Urinary bladder (tissue), 4 donors: ENCODE data around the gene ATP1B2. TPM values are rescaled to one million over a fixed set of nuclear protein-coding genes. Genes with fewer than 3 reads are reported as not detected.

Experiments used
- DNase-seq: peaks from one replicate; pipeline ENCODE4 v3.0.0-alpha.2; 2015; ENCODE audit errors: extremely low spot score
- H3K27ac ChIP-seq: one replicate; pipeline ENCODE4 v1.5.1; 2013; ENCODE audit warnings: low read depth, mild to moderate bottlenecking, moderate library complexity
- H3K36me3 ChIP-seq: one replicate; pipeline ENCODE4 v1.6.1; 2013; ENCODE audit warnings: mild to moderate bottlenecking, moderate library complexity; ENCODE audit not compliant: insufficient read depth
- H3K4me1 ChIP-seq: one replicate; pipeline ENCODE4 v1.6.1; 2013; ENCODE audit warnings: mild to moderate bottlenecking, moderate library complexity; ENCODE audit not compliant: insufficient read depth
- H3K4me3 ChIP-seq: one replicate; pipeline ENCODE4 v1.5.1; 2013; ENCODE audit warnings: low read depth, low read length
- WGBS: extraction: QIAGEN DNeasy Blood & Tissue Kit; methylation state at CpG from one replicate; pipeline ENCODE4 v1.1.7; 2013; 5-methylcytosine and 5-hydroxymethylcytosine counted together
- polyA plus RNA-seq: library from polyadenylated mRNA; stranded (reverse); fragments of 200-250 nt; gene quantifications from one replicate; pipeline ENCODE4 v1.2.3, GENCODE V29; 2013
- total RNA-seq: library from RNA; depleted of rRNA; stranded (reverse); fragments of >200 nt; gene quantifications from one replicate; pipeline ENCODE4 v1.2.3, GENCODE V29; 2014
- donor health status: healthy with polysubstance abuse.
- donor health status: healthy.

The ATP1B2 gene
- total and polyA plus RNA-seq, 2 donors = 4.9 to 6.4 TPM

GRCh38 chr17:7703584-7704479, 53.1 kb downstream of the ATP1B2 start:
- Histone ChIP-seq H3K4me3 (no peak overlapping the region), H3K4me1 (no peaks in the 10 kb centered on the region), H3K36me3 (no peaks in the 10 kb centered on the region), H3K27ac (no peak overlapping the region)
- DNase-seq = no peak
- WGBS = 31% methylated on average over 24 of the region's 24 CpGs

DNA sequence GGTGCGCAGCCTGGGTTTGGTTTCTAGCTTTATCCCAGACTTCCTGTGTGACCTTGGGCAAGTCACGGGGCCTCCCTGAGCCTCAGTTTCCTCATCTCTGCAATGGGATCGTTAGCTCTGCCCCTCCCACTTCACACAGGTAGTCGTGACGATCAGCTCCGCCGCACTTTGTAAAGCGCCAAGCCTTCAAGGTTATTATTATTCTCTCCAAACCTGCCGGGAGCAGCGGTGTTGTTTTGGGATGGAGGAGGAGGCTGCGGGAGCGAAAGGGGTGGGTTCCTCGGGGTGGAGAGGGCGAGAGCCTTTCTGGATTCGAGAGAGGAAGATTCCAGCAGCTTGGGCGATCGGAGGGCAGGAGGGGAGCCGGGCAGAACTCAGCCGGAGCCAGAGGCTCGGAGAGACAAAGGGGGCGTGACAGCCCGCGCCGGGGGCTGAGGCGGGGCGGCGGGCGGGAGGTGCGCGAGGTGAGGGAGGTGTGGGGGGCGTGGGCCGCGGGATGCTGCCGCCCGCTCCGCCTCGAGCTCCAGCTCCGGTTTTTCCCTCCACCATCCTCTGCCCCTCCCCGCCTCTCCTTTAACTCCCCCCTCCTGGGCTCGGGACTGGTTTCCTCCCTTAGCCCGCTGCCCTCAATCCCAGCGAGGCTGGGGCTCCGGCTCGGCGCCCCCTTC, 54.0 kb downstream of the ATP1B2 start, which contains the start of gene EFNB3:
TSS of gene EFNB3 (plus strand) at position 602 of the 668 bp plus-strand sequence. CDS start 397 bp downstream, outside the sequence.
- Histone ChIP-seq H3K4me3 (peak within 1 kb of the TSS; percentile 21), H3K4me1 (no peaks in the 10 kb centered on the region), H3K27ac (no peak within 1 kb of the TSS), H3K36me3 (no peaks in the 10 kb centered on the region)
- WGBS = 2% methylated on average over 45 of the region's 45 CpGs
- no peak for DNase-seq

DNA sequence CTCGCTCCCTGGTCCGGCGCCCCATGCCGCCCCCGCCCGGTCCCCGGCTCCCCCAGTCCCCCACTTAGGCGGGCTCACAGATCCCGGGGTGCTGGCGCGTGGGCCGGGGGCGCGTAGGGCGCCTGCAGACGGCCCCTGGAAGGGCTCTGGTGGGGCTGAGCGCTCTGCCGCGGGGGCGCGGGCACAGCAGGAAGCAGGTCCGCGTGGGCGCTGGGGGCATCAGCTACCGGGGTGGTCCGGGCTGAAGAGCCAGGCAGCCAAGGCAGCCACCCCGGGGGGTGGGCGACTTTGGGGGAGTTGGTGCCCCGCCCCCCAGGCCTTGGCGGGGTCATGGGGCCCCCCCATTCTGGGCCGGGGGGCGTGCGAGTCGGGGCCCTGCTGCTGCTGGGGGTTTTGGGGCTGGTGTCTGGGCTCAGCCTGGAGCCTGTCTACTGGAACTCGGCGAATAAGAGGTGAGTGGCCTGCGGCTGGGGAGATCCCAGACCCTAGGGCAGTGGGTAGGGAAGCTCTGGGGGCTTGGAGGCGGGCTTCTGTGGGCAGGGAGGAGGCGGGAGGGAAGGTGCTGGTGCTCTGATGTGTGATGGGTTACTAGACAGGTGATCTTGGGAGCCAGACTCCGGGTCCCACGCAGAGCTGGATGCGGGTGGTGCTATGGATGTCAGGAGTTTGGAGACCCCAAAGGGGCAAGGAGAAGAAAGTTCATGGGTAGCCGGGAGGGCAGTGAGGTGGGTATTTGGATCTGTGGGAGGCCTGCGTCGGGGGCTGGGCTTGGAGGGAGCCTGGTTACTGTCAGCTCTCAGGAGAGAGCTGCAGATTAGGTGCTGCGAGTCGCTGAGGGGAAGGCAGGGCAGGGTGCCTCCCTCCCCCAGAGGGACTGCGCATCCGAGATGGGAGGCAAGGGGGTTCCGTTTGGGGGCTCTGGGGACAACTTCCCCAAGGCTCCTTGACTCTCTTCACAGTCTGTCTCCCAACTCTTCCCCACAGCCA, 54.8 kb downstream of the ATP1B2 start:
- H3K36me3 ChIP-seq = no peaks in the 10 kb centered on the region
- no peaks in the 10 kb centered on the region for H3K4me1 ChIP-seq
- no peak for DNase-seq
- peak overlapping the region; percentile 21 for H3K4me3 ChIP-seq
- WGBS = 4% methylated on average over 50 of the region's 50 CpGs
- H3K27ac ChIP-seq = no peak overlapping the region

GRCh38 chr17:7706631-7707354, 56.1 kb downstream of the ATP1B2 start:
- DNase-seq = no peak
- WGBS = 93% methylated on average over 3 of the region's 3 CpGs
- H3K36me3 ChIP-seq = no peaks in the 10 kb centered on the region
- H3K4me1 ChIP-seq = no peaks in the 10 kb centered on the region
- no peak overlapping the region for H3K4me3 ChIP-seq
- no peak overlapping the region for H3K27ac ChIP-seq

Other genes starting within 250 kb of the ATP1B2 start
- 76.2 TPM for gene TMEM256, start 246.8 kb upstream of the ATP1B2 start, total RNA-seq
- gene TMEM256, start 246.8 kb upstream of the ATP1B2 start, polyA plus RNA-seq = 113 TPM
- 8.5 TPM for gene NLGN2, start 243.1 kb upstream of the ATP1B2 start, total RNA-seq
- 40.9 TPM for gene NLGN2, start 243.1 kb upstream of the ATP1B2 start, polyA plus RNA-seq
- gene SPEM1, start 230.6 kb upstream of the ATP1B2 start, total RNA-seq = not detected
- gene SPEM1, start 230.6 kb upstream of the ATP1B2 start, polyA plus RNA-seq = not detected
- not detected for gene SPEM2, start 225.3 kb upstream of the ATP1B2 start, total RNA-seq
- not detected for gene SPEM2, start 225.3 kb upstream of the ATP1B2 start, polyA plus RNA-seq
- gene SPEM3, start 222.1 kb upstream of the ATP1B2 start, total RNA-seq = not detected
- not detected for gene SPEM3, start 222.1 kb upstream of the ATP1B2 start, polyA plus RNA-seq
- 3.1 TPM for gene TMEM102, start 215.5 kb upstream of the ATP1B2 start, total RNA-seq
- 4.0 TPM for gene TMEM102, start 215.5 kb upstream of the ATP1B2 start, polyA plus RNA-seq
- gene FGF11, start 211.4 kb upstream of the ATP1B2 start, total RNA-seq = 2.1 TPM
- 0.95 TPM for gene FGF11, start 211.4 kb upstream of the ATP1B2 start, polyA plus RNA-seq
- gene CHRNB1, start 205.9 kb upstream of the ATP1B2 start, total RNA-seq = 10.7 TPM
- 15.4 TPM for gene CHRNB1, start 205.9 kb upstream of the ATP1B2 start, polyA plus RNA-seq
- 21.1 TPM for gene ZBTB4, start 171.3 kb upstream of the ATP1B2 start, total RNA-seq
- gene ZBTB4, start 171.3 kb upstream of the ATP1B2 start, polyA plus RNA-seq = 76.2 TPM
- not detected for gene SLC35G6, start 169.5 kb upstream of the ATP1B2 start, total RNA-seq
- gene SLC35G6, start 169.5 kb upstream of the ATP1B2 start, polyA plus RNA-seq = not detected
- 52.3 TPM for gene POLR2A, start 166.6 kb upstream of the ATP1B2 start, total RNA-seq
- gene POLR2A, start 166.6 kb upstream of the ATP1B2 start, polyA plus RNA-seq = 32.2 TPM
- gene TNFSF12, start 101.9 kb upstream of the ATP1B2 start, total RNA-seq = 8.5 TPM
- 87.2 TPM for gene TNFSF12, start 101.9 kb upstream of the ATP1B2 start, polyA plus RNA-seq
- gene TNFSF13, start 92.2 kb upstream of the ATP1B2 start, total RNA-seq = 3.8 TPM
- 22.3 TPM for gene TNFSF13, start 92.2 kb upstream of the ATP1B2 start, polyA plus RNA-seq
- gene SENP3, start 89.0 kb upstream of the ATP1B2 start, total RNA-seq = 34.7 TPM
- gene SENP3, start 89.0 kb upstream of the ATP1B2 start, polyA plus RNA-seq = 54.6 TPM
- 9.1 TPM for gene CD68, start 71.3 kb upstream of the ATP1B2 start, total RNA-seq
- gene CD68, start 71.3 kb upstream of the ATP1B2 start, polyA plus RNA-seq = 73.7 TPM
- 40.2 TPM for gene MPDU1, start 67.1 kb upstream of the ATP1B2 start, total RNA-seq
- gene MPDU1, start 67.1 kb upstream of the ATP1B2 start, polyA plus RNA-seq = 40.4 TPM
- 1.2 TPM for gene SOX15, start 60.8 kb upstream of the ATP1B2 start, total RNA-seq
- 15.3 TPM for gene SOX15, start 60.8 kb upstream of the ATP1B2 start, polyA plus RNA-seq
- gene FXR2, start 36.0 kb upstream of the ATP1B2 start, total RNA-seq = 26.2 TPM
- 38.5 TPM for gene FXR2, start 36.0 kb upstream of the ATP1B2 start, polyA plus RNA-seq
- gene SAT2, start 23.1 kb upstream of the ATP1B2 start, total RNA-seq = 24.8 TPM
- gene SAT2, start 23.1 kb upstream of the ATP1B2 start, polyA plus RNA-seq = 116 TPM
- 0.32 TPM for gene SHBG, start 20.8 kb upstream of the ATP1B2 start, total RNA-seq
- gene SHBG, start 20.8 kb upstream of the ATP1B2 start, polyA plus RNA-seq = 0.22 TPM
- gene TP53, start 36.6 kb downstream of the ATP1B2 start, total RNA-seq = 17.9 TPM
- gene TP53, start 36.6 kb downstream of the ATP1B2 start, polyA plus RNA-seq = 31.8 TPM
- 4.1 TPM for gene WRAP53, start 37.6 kb downstream of the ATP1B2 start, total RNA-seq
- gene WRAP53, start 37.6 kb downstream of the ATP1B2 start, polyA plus RNA-seq = 7.7 TPM
- gene EFNB3, start 54.3 kb downstream of the ATP1B2 start, total RNA-seq = 3.3 TPM
- gene EFNB3, start 54.3 kb downstream of the ATP1B2 start, polyA plus RNA-seq = 0.86 TPM
- 0.11 TPM for gene DNAH2, start 66.8 kb downstream of the ATP1B2 start, total RNA-seq
- 0.16 TPM for gene DNAH2, start 66.8 kb downstream of the ATP1B2 start, polyA plus RNA-seq
- gene KDM6B, start 183.3 kb downstream of the ATP1B2 start, total RNA-seq = 7.9 TPM
- 17.3 TPM for gene KDM6B, start 183.3 kb downstream of the ATP1B2 start, polyA plus RNA-seq
- 8.1 TPM for gene TMEM88, start 204.1 kb downstream of the ATP1B2 start, total RNA-seq
- gene TMEM88, start 204.1 kb downstream of the ATP1B2 start, polyA plus RNA-seq = 37.0 TPM
- 44.4 TPM for gene NAA38, start 206.6 kb downstream of the ATP1B2 start, total RNA-seq
- 110 TPM for gene NAA38, start 206.6 kb downstream of the ATP1B2 start, polyA plus RNA-seq
- gene CYB5D1, start 207.1 kb downstream of the ATP1B2 start, total RNA-seq = 6.9 TPM
- 12.5 TPM for gene CYB5D1, start 207.1 kb downstream of the ATP1B2 start, polyA plus RNA-seq
- 84.8 TPM for gene CHD3, start 237.9 kb downstream of the ATP1B2 start, total RNA-seq
- 109 TPM for gene CHD3, start 237.9 kb downstream of the ATP1B2 start, polyA plus RNA-seq